HepG2 (cell line): Measurements from ENCODE around the gene FGGY. TPM values are rescaled to one million over a fixed set of nuclear protein-coding genes. Genes with fewer than 3 reads are reported as not detected.
"Not testable (repeated sequence)": the region's sequence is repeated elsewhere in the genome, so short reads cannot be mapped to it uniquely, and the experiment has no call there.

Experiments used
- ATAC-seq: fragments of 200-7000 bp; cut with Tn5 transposase; 3 replicates; pipeline ENCODE4 v1.9.1; 2020; ENCODE audit warnings: mild to moderate bottlenecking, moderate library complexity
- BruUV-seq: library from RNA; stranded (reverse); fragments of 400-500 nt; replicated peaks from 2 replicates; lab custom pipeline; 2021; lab: Mats Ljungman, UMichigan
- CTCF ChIA-PET: fragments of 300-600 bp; formaldehyde crosslinking; extraction: SDS; loops from one replicate; lab custom pipeline; 2021; ENCODE audit warnings: low total read pairs, inconsistent platforms, low intra/inter-chr PET ratio; lab: Yijun Ruan, JAX
- POLR2A ChIA-PET: fragments of 350-600 bp; sonication (Branson Sonifier 250); formaldehyde crosslinking; loops from one replicate; lab custom pipeline; 2020; ENCODE audit warnings: antibody characterized with exemption, inconsistent platforms; lab: Yijun Ruan, JAX
- DNase-seq: peaks from one replicate; pipeline ENCODE4 v3.0.0-alpha.2; 2015; ENCODE audit warnings: low spot score
- FAIRE-seq: peaks from 3 replicates; lab custom pipeline; 2011; peaks lifted over from hg19 to GRCh38; lab: Jason Lieb, UNC
- H2AFZ ChIP-seq: one replicate; pipeline ENCODE4 v1.6.1; 2011; ENCODE audit warnings: low read length, inconsistent platforms
- H3K27ac ChIP-seq: fragments of 300-600 bp; 3 replicates; pipeline ENCODE4 v1.8.0; 2011; ENCODE audit warnings: mixed run types, mild to moderate bottlenecking, mixed read lengths, low read length, inconsistent platforms; ENCODE audit not compliant: insufficient read depth; ENCODE audit errors: extremely low read length
- H3K27me3 ChIP-seq, 2 experiments: fragments of 200-600 bp in 1 of 2; 2 replicates in 1 of 2; 3 replicates in 1 of 2; pipeline versions ENCODE4 v1.6.0 to v1.8.0; 2011; ENCODE audit warnings: low read length in 2 of 2, mild to moderate bottlenecking in 2 of 2, moderate library complexity in 2 of 2, inconsistent platforms in 1 of 2; ENCODE audit not compliant: insufficient read depth in 2 of 2, control insufficient read depth in 1 of 2
- H3K36me3 ChIP-seq, 2 experiments: fragments of 200-600 bp in 1 of 2; replicated peaks in 1 of 2; 2 replicates in 1 of 2; 3 replicates in 1 of 2; pipeline versions ENCODE4 v1.5.1 to v1.8.0; 2011; ENCODE audit warnings: low read length in 2 of 2, inconsistent platforms in 1 of 2; ENCODE audit not compliant: insufficient read depth in 2 of 2, control insufficient read depth in 1 of 2
- H3K4me1 ChIP-seq: 2 replicates; pipeline ENCODE4 v1.5.1; 2012; ENCODE audit warnings: low read length, inconsistent platforms; ENCODE audit not compliant: insufficient read depth
- H3K4me2 ChIP-seq: 2 replicates; pipeline ENCODE4 v1.6.0; 2011; ENCODE audit warnings: low read depth, low read length, inconsistent platforms
- H3K4me3 ChIP-seq, 3 experiments: fragments of 200-600 bp in 1 of 3; sonication (generic), shearing (Covaris generic) in 1 of 3; replicated peaks in 1 of 3; 2 replicates each; pipeline ENCODE4 v1.5.1; 2011 to 2016; ENCODE audit warnings: low read length in 3 of 3, inconsistent platforms in 2 of 3, low read depth in 2 of 3, mild to moderate bottlenecking in 2 of 3, control low read depth in 1 of 3, mixed read lengths in 1 of 3; ENCODE audit not compliant: insufficient read depth in 1 of 3
- H3K79me2 ChIP-seq: one replicate; pipeline ENCODE4 v1.6.1; 2011; ENCODE audit warnings: low read length, inconsistent platforms; ENCODE audit not compliant: insufficient read depth
- H3K9ac ChIP-seq: 2 replicates; pipeline ENCODE4 v1.6.0; 2011; ENCODE audit warnings: mild to moderate bottlenecking, low read depth, low read length, inconsistent platforms; ENCODE audit not compliant: insufficient read depth
- H3K9me3 ChIP-seq: 2 replicates; pipeline ENCODE4 v1.5.1; 2012; ENCODE audit warnings: mild to moderate bottlenecking, low read length
- H4K20me1 ChIP-seq: 2 replicates; pipeline ENCODE4 v1.6.0; 2011; ENCODE audit warnings: inconsistent platforms, mild to moderate bottlenecking, low read length, moderate library complexity; ENCODE audit not compliant: insufficient read depth
- IKZF4 ChIP-seq: sonication (generic); formaldehyde crosslinking; IDR thresholded peaks from 2 replicates; pipeline ENCODE4 v1.5.1; 2020; ENCODE audit warnings: borderline replicate concordance, mild to moderate bottlenecking, low read depth, missing genetic modification reagents; ENCODE audit errors: not compliant biosample characterization
- IKZF5 ChIP-seq: IDR thresholded peaks from 2 replicates; pipeline ENCODE4 v1.6.1; 2018; ENCODE audit warnings: missing genetic modification reagents, mild to moderate bottlenecking, missing compliant biosample characterization
- MZF1 ChIP-seq: sonication (generic); formaldehyde crosslinking; IDR thresholded peaks from 2 replicates; pipeline ENCODE4 v1.8.1; 2023; ENCODE audit warnings: mild to moderate bottlenecking, missing genetic modification reagents, borderline replicate concordance
- RBAK ChIP-seq: sonication (generic); formaldehyde crosslinking; IDR thresholded peaks from 2 replicates; pipeline ENCODE4 v1.5.1; 2020; ENCODE audit warnings: mild to moderate bottlenecking, missing genetic modification reagents
- TCF7L2 ChIP-seq: IDR thresholded peaks from 2 replicates; pipeline ENCODE4 v1.6.1; 2011; ENCODE audit warnings: mild to moderate bottlenecking, low read depth, low read length, moderate library complexity
- ZFP41 ChIP-seq: sonication (generic); formaldehyde crosslinking; IDR thresholded peaks from 2 replicates; pipeline ENCODE4 v1.4.0; 2020; ENCODE audit warnings: mild to moderate bottlenecking, missing genetic modification reagents, borderline replicate concordance
- ZNF570 ChIP-seq: sonication (generic); formaldehyde crosslinking; IDR thresholded peaks from 2 replicates; pipeline ENCODE4 v1.4.0; 2020; ENCODE audit warnings: mild to moderate bottlenecking, missing genetic modification reagents, borderline replicate concordance
- WGBS: methylation state at CpG from one replicate; pipeline ENCODE4 v1.1.6; 2017; ENCODE audit warnings: low lambda C conversion rate; 5-methylcytosine and 5-hydroxymethylcytosine counted together
- in situ Hi-C: cut with HindIII; loops from 2 replicates; pipeline ENCODE4 v1.10.0; 2017; ENCODE audit warnings: low pct_unique_long_range_greater_than_20kb; ENCODE audit not compliant: extremely low pct_ligation_motif_present
- intact Hi-C: fragments of 100-400 bp; cut with micrococcal nuclease; formaldehyde crosslinking; loops from one replicate; pipeline ENCODE4 v1.10.0; 2022; ENCODE audit not compliant: unreplicated experiment
- polyA plus RNA-seq, 8 experiments: library from polyadenylated mRNA; depleted of rRNA in 3 of 8; stranded (reverse) in 7 of 8; unstranded in 1 of 8; fragments of >200 nt; fragmentation: Illumina TruSeq in 4 of 8; extraction: Trizol in 4 of 8; gene quantifications; 2 replicates each; pipeline versions ENCODE4 v1.2.1 to v1.2.3, GENCODE V29; 2011 to 2016; ENCODE audit warnings: low read depth in 4 of 8, missing spikeins in 1 of 8, mixed read lengths in 1 of 8; ENCODE audit not compliant: insufficient read depth in 1 of 8
- total RNA-seq, 5 experiments: library from RNA; depleted of rRNA; stranded (reverse); fragments of >200 nt; fragmentation: Illumina TruSeq; extraction: Trizol; gene quantifications; 2 replicates each; pipeline ENCODE4 v1.2.3, GENCODE V29; 2016; ENCODE audit warnings: low read depth in 1 of 5

The FGGY gene
- total and polyA plus RNA-seq, 2 of the 13 experiments (the other 11 are each of a cell fraction or from before 2014, with no cell fraction given): 15.7 to 27.5 TPM

- TF ChIP-seq MZF1 (CRISPR knock-in tag) (no peak), IKZF5 (CRISPR knock-in tag) (no peak), IKZF4 (no peak), RBAK (no peak), TCF7L2 (no peak), ZNF570 (CRISPR knock-in tag) (no peak), ZFP41 (no peak)
- H2AFZ ChIP-seq: no peak overlapping the region
- no TSS peak for BruUV-seq
- intact Hi-C loops (no loop called here), in situ Hi-C loops (no loop called here)
- no peaks in the 10 kb centered on the region for H3K36me3 ChIP-seq
- WGBS: 100% methylated on average over 3 of the region's 3 CpGs
- no peak overlapping the region for H3K4me3 ChIP-seq
- H3K4me1 ChIP-seq: peaks cover 19% of the 10 kb centered on the region
- no peaks in the 10 kb centered on the region for H3K9me3 ChIP-seq
- DNase-seq (no peak), ATAC-seq (no peak), FAIRE-seq (no peak)
- H3K9ac ChIP-seq: no peak overlapping the region
- H3K4me2 ChIP-seq: no peak overlapping the region
- no peaks in the 10 kb centered on the region for H3K79me2 ChIP-seq
- ChIA-PET CTCF (no interaction called here), POLR2A (no interaction called here)
- H3K27me3 ChIP-seq: no peaks in the 10 kb centered on the region
- H3K27ac ChIP-seq: no peak overlapping the region
- H4K20me1 ChIP-seq: no peaks in the 10 kb centered on the region
Measured at GRCh38 chr1:59709333-59709732, 412.4 kb downstream of the FGGY start.

- CTCF ChIA-PET, POLR2A ChIA-PET: not testable (repeated sequence)
Measured at GRCh38 chr1:59710920-59711319, 414.0 kb downstream of the FGGY start.

More at GRCh38 chr1:59710920-59711319, 414.0 kb downstream of the FGGY start:
- H3K9ac ChIP-seq, H4K20me1 ChIP-seq, FAIRE-seq, H2AFZ ChIP-seq, H3K9me3 ChIP-seq, BruUV-seq, H3K27me3 ChIP-seq, ATAC-seq, in situ Hi-C loops, DNase-seq, H3K79me2 ChIP-seq, H3K4me2 ChIP-seq, intact Hi-C loops, H3K4me3 ChIP-seq, H3K27ac ChIP-seq, H3K36me3 ChIP-seq: not testable (repeated sequence)
- peaks cover 25% of the 10 kb centered on the region for H3K4me1 ChIP-seq
- 95% methylated on average over 2 of the region's 2 CpGs for WGBS
